IPS-20b (cell line): ENCODE results near the gene C2CD3.

Experiments used
- H3K27ac ChIP-seq: one replicate; pipeline ENCODE4 v1.5.1; 2013; ENCODE audit warnings: low read length
- H3K27me3 ChIP-seq: 2 replicates; pipeline ENCODE4 v1.6.1; 2013; ENCODE audit warnings: mild to moderate bottlenecking, low read length, inconsistent platforms; ENCODE audit not compliant: insufficient read depth
- H3K36me3 ChIP-seq: 2 replicates; pipeline ENCODE4 v1.6.1; 2013; ENCODE audit warnings: low read depth, mild to moderate bottlenecking, inconsistent platforms, low read length, moderate library complexity; ENCODE audit not compliant: insufficient read depth
- H3K4me1 ChIP-seq: 2 replicates; pipeline ENCODE4 v1.6.1; 2013; ENCODE audit warnings: mild to moderate bottlenecking, control low read depth, inconsistent platforms, low read length, moderate library complexity; ENCODE audit not compliant: insufficient read depth
- H3K4me3 ChIP-seq: 2 replicates; pipeline ENCODE4 v1.5.1; 2013; ENCODE audit warnings: mild to moderate bottlenecking, low read length, inconsistent platforms
- H3K9ac ChIP-seq: 2 replicates; pipeline ENCODE4 v1.6.1; 2013; ENCODE audit warnings: low read depth, mild to moderate bottlenecking, inconsistent platforms, low read length, moderate library complexity
- H3K9me3 ChIP-seq: 2 replicates; pipeline ENCODE4 v1.6.1; 2013; ENCODE audit warnings: mild to moderate bottlenecking, low read depth, low read length, inconsistent platforms; ENCODE audit not compliant: insufficient read depth

The C2CD3 gene

GRCh38 chr11:73968356-73968966, 202.3 kb downstream of the C2CD3 start:
- no peaks in the 10 kb centered on the region; the same call in 1 of the 2 replicates for H3K36me3 ChIP-seq
- H3K9ac ChIP-seq: no peak overlapping the region
- H3K4me1 ChIP-seq: no peaks in the 10 kb centered on the region
- no peaks in the 10 kb centered on the region for H3K9me3 ChIP-seq
- H3K27me3 ChIP-seq: peaks cover 9% of the 10 kb centered on the region; the same call in 1 of the 2 replicates
- H3K27ac ChIP-seq: no peak overlapping the region
- no peak overlapping the region for H3K4me3 ChIP-seq

GRCh38 chr11:73965764-73966121, 205.1 kb downstream of the C2CD3 start:
- Histone ChIP-seq H3K4me3 (no peak overlapping the region), H3K9ac (no peak overlapping the region), H3K4me1 (no peaks in the 10 kb centered on the region), H3K27me3 (peaks cover 9% of the 10 kb centered on the region; the same call in 1 of the 2 replicates), H3K36me3 (no peaks in the 10 kb centered on the region), H3K27ac (no peak overlapping the region), H3K9me3 (no peaks in the 10 kb centered on the region)

DNA sequence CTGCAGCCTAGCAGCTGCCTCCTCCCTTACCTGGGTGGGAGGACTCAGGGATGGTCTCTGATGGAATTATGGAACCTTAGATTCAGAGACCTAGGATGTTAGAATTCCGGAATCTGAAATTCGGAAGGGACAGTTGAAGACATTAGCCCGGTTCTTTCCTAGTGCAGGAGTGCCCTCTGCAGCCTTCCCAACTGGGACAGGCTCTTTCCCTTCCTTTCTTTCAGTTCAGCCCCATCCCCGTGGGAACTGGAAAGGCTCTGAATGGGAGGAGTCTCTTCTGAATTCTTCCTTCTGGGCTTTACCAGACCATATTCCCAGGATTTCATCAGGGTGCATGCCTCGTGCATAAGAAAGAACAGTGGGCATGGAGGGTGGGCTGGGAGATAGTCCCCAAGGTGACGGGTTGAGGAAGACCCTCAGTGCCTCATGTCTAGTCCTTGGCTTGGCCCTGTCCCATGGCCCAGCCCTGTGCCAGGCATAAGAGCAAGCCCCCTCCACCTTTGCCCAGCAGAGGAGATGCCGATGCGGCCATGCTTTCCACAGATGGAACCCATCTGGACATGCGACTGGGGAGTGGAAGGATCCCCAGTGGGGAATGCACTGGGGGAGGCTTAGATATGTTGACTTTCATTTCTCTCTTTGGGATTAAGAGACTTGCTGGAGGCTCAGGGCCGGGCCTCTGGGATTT, 205.6 kb downstream of the C2CD3 start:
- Histone ChIP-seq H3K4me1 (no peaks in the 10 kb centered on the region), H3K27me3 (peaks cover 9% of the 10 kb centered on the region; the same call in 1 of the 2 replicates), H3K9ac (no peak overlapping the region), H3K9me3 (no peaks in the 10 kb centered on the region), H3K27ac (no peak overlapping the region), H3K36me3 (no peaks in the 10 kb centered on the region), H3K4me3 (no peak overlapping the region; the same call in 1 of the 2 replicates)

GRCh38 chr11:73963861-73964260, 206.9 kb downstream of the C2CD3 start:
- Histone ChIP-seq H3K4me1 (no peaks in the 10 kb centered on the region), H3K36me3 (no peaks in the 10 kb centered on the region), H3K27ac (no peak overlapping the region), H3K27me3 (no peaks in the 10 kb centered on the region), H3K9me3 (no peaks in the 10 kb centered on the region), H3K4me3 (no peak overlapping the region), H3K9ac (no peak overlapping the region)
